Neural progenitor cell (in vitro differentiated cells): ENCODE data around the gene NOX1.

Experiments used
- EZH2phosphoT487 ChIP-seq: fragments of 200-600 bp; sonication (generic); IDR thresholded peaks from 2 replicates; pipeline ENCODE4 v1.6.1; 2017; ENCODE audit warnings: antibody characterized with exemption
- TF ChIP-seq, protein P1 (sequence below): fragments of 200-600 bp; sonication (generic); IDR thresholded peaks from 2 replicates; pipeline ENCODE4 v1.5.1; 2017; ENCODE audit warnings: antibody characterized with exemption, mild to moderate bottlenecking

DNA sequence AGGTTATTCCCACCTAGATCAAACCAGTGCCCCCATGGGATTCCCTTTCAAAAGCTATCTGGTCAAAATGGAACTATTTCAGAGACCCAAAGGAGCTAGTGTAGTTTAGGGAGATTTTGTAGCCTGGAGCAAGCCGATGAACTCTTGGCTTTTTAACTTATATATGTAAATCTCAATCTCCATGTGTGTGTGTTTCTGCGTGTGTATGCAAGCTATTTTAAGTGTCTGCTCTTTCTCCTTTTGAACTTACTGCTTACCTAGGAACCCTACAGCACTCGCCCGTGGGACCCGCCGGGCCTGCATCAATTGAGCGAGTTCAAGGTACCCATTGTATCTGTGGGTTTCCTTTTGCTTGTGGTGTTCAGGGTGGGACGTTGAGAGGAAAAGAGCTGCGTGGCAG lies 43.6 kb downstream of the NOX1 start:
- no peak for TF ChIP-seq EZH2phosphoT487
- TF ChIP-seq, protein P1, sequence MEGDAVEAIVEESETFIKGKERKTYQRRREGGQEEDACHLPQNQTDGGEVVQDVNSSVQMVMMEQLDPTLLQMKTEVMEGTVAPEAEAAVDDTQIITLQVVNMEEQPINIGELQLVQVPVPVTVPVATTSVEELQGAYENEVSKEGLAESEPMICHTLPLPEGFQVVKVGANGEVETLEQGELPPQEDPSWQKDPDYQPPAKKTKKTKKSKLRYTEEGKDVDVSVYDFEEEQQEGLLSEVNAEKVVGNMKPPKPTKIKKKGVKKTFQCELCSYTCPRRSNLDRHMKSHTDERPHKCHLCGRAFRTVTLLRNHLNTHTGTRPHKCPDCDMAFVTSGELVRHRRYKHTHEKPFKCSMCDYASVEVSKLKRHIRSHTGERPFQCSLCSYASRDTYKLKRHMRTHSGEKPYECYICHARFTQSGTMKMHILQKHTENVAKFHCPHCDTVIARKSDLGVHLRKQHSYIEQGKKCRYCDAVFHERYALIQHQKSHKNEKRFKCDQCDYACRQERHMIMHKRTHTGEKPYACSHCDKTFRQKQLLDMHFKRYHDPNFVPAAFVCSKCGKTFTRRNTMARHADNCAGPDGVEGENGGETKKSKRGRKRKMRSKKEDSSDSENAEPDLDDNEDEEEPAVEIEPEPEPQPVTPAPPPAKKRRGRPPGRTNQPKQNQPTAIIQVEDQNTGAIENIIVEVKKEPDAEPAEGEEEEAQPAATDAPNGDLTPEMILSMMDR: no peak
